Cardiac atrium fibroblast (primary cell): ENCODE results near the gene FBN1. TPM values are rescaled to one million over a fixed set of nuclear protein-coding genes. Genes with fewer than 3 reads are reported as not detected.

ENCODE experiments used
- total RNA-seq: library from RNA; depleted of rRNA; stranded (reverse); fragments of >200 nt; gene quantifications from 2 replicates; pipeline ENCODE4 v1.2.3, GENCODE V29; 2015

The FBN1 gene
- total RNA-seq, result 911 and 1,039 TPM in 2 replicates

GRCh38 chr15:48645558-48646330 lies at the start of gene FBN1:
Gene FBN1, minus strand, starts transcription at chr15:48645709. Its CDS starts 940 bp downstream, at chr15:48644769.

Other genes with a start within 250 kb of the FBN1 start
- gene CEP152, start 165.4 kb upstream of the FBN1 start, total RNA-seq, result 1.6 and 3.4 TPM in 2 replicates
- gene EID1, start 232.4 kb upstream of the FBN1 start, total RNA-seq, result 192 and 202 TPM in 2 replicates